HG03159 (cell line): Measurements from ENCODE around the gene MEGF11.

ENCODE experiments used
- ATAC-seq: cut with Tn5 transposase; IDR thresholded peaks from one replicate; pipeline ENCODE4 v1.9.1; 2021; ENCODE audit warnings: mild to moderate bottlenecking, moderate library complexity; ENCODE audit not compliant: unreplicated experiment

MEGF11 gene

GRCh38 chr15:66147440-66147839, 106.1 kb downstream of the MEGF11 start:
- no peak for ATAC-seq

GRCh38 chr15:66145726-66146182, 107.8 kb downstream of the MEGF11 start:
- no peak for ATAC-seq

GRCh38 chr15:66144978-66145725, 108.4 kb downstream of the MEGF11 start:
- no peak for ATAC-seq

- no peak for ATAC-seq
These were observed 111.3 kb downstream of the MEGF11 start for GRCh38 chr15:66142285-66142684.

- no peak for ATAC-seq
These were observed 113.9 kb downstream of the MEGF11 start for GRCh38 chr15:66139591-66140207.

- ATAC-seq: no peak
These were observed 114.5 kb downstream of the MEGF11 start for GRCh38 chr15:66138892-66139590.

- no peak for ATAC-seq
These were observed 115.3 kb downstream of the MEGF11 start for GRCh38 chr15:66138096-66138783.

GRCh38 chr15:66136948-66137347, 116.6 kb downstream of the MEGF11 start:
- no peak for ATAC-seq

GRCh38 chr15:66135664-66136063, 117.9 kb downstream of the MEGF11 start:
- no peak for ATAC-seq

- no peak for ATAC-seq
These were observed 119.3 kb downstream of the MEGF11 start for GRCh38 chr15:66134284-66134683.

- ATAC-seq: no peak
These were observed 120.2 kb downstream of the MEGF11 start for GRCh38 chr15:66133247-66133885.

- ATAC-seq: no peak
These were observed 121.2 kb downstream of the MEGF11 start for GRCh38 chr15:66132251-66132816.

GRCh38 chr15:66131831-66132230, 121.7 kb downstream of the MEGF11 start:
- no peak for ATAC-seq

- no peak for ATAC-seq
These were observed 122.3 kb downstream of the MEGF11 start for GRCh38 chr15:66131200-66131599.

GRCh38 chr15:66130496-66131034, 123.0 kb downstream of the MEGF11 start:
- no peak for ATAC-seq

- ATAC-seq: no peak
These were observed 124.0 kb downstream of the MEGF11 start for GRCh38 chr15:66129586-66129985.

GRCh38 chr15:66128116-66128680, 125.4 kb downstream of the MEGF11 start:
- no peak for ATAC-seq

GRCh38 chr15:66126456-66126855, 127.1 kb downstream of the MEGF11 start:
- no peak for ATAC-seq

GRCh38 chr15:66126031-66126441, 127.5 kb downstream of the MEGF11 start:
- ATAC-seq: no peak

GRCh38 chr15:66124651-66125050, 128.9 kb downstream of the MEGF11 start:
- ATAC-seq: no peak
